Measurements from ENCODE around the gene MTFR1L.

DNA sequence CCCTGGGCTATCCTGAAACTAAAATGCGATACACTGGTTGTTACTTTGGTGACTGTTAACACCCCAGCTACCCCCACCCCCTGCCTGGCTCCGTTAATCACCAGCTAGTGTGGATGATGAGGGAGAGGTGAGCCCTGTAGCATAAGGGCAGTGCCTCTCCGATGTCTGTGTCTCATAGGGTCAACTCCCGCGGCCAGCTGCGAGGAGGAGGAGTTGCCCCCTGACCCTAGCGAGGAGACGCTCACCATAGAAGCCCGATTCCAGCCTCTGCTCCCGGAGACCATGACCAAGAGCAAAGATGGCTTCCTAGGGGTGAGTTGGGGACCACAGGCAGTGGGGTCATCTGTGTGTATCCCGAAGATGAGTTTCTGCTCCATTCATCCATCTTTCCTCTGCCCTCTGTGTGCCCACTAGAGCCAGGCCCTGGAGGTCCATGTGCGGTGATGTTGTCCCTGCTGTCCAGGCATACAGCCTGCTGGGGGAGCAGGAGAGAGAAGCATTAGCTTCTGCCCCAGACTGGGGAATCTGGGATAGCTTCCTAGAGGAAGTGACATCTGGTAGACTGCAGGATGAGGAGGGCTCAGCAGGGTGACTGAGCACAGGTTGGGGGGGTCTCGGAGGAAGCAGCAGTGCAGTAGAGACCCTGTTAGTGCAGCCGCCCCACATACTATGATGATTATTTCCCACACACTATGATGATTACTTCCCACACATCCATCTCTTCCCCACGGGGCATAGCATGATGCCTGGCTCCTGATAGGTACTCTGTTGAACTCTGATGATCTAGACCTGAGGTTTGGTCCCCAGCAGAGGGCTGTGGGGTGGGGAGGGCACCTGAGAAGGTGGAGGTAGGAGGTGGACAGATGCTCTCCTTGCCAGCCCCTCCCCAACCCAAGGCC lies 14.5 kb upstream of the MTFR1L start:
- TF ChIP-seq, protein P1, sequence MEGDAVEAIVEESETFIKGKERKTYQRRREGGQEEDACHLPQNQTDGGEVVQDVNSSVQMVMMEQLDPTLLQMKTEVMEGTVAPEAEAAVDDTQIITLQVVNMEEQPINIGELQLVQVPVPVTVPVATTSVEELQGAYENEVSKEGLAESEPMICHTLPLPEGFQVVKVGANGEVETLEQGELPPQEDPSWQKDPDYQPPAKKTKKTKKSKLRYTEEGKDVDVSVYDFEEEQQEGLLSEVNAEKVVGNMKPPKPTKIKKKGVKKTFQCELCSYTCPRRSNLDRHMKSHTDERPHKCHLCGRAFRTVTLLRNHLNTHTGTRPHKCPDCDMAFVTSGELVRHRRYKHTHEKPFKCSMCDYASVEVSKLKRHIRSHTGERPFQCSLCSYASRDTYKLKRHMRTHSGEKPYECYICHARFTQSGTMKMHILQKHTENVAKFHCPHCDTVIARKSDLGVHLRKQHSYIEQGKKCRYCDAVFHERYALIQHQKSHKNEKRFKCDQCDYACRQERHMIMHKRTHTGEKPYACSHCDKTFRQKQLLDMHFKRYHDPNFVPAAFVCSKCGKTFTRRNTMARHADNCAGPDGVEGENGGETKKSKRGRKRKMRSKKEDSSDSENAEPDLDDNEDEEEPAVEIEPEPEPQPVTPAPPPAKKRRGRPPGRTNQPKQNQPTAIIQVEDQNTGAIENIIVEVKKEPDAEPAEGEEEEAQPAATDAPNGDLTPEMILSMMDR (IDR thresholded peaks at IDR 0.05), result no peak
- TF ChIP-seq POLR2A (IDR thresholded peaks at IDR 0.05), result no peak
